GM12864 (cell line): Measurements from ENCODE around the gene DKKL1.
A peak's percentile ranks its signal among the peaks of the same experiment; 100 is the strongest.

Experiments used
- DNase-seq: peaks from one replicate; pipeline ENCODE4 v3.0.0-alpha.2; 2011; ENCODE audit warnings: low read depth
- H3K4me3 ChIP-seq: 2 replicates; pipeline ENCODE4 v1.5.1; 2011; ENCODE audit warnings: mild to moderate bottlenecking, low read depth, low read length, control low read depth
- TF ChIP-seq, protein P1 (sequence below): IDR thresholded peaks from 2 replicates; pipeline ENCODE4 v1.5.1; 2011; ENCODE audit warnings: low read depth, mild to moderate bottlenecking, moderate library complexity, low read length, control low read depth, inconsistent platforms; ENCODE audit errors: missing control alignments

Gene DKKL1

DNA sequence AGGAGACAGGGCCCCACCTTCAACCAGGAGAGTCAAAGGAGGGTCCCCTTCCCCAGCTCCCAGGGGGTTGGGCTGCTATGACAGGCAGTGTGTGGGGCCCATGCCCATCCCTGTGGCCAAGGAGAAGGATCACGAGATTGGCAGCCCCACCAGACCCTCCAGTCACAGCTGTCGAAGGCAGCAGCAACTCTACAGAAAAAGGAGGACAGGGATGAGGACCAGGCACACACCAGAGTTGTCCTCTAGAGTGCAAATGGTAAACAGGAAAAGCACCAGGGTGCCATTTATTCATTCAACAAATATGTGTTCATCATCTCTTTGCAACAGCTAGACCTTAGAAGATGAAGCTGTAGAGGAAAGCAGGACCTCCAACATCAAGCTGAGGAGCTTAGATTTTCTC, 55.5 kb downstream of the DKKL1 start:
- DNase-seq, result no peak
- TF ChIP-seq, protein P1, sequence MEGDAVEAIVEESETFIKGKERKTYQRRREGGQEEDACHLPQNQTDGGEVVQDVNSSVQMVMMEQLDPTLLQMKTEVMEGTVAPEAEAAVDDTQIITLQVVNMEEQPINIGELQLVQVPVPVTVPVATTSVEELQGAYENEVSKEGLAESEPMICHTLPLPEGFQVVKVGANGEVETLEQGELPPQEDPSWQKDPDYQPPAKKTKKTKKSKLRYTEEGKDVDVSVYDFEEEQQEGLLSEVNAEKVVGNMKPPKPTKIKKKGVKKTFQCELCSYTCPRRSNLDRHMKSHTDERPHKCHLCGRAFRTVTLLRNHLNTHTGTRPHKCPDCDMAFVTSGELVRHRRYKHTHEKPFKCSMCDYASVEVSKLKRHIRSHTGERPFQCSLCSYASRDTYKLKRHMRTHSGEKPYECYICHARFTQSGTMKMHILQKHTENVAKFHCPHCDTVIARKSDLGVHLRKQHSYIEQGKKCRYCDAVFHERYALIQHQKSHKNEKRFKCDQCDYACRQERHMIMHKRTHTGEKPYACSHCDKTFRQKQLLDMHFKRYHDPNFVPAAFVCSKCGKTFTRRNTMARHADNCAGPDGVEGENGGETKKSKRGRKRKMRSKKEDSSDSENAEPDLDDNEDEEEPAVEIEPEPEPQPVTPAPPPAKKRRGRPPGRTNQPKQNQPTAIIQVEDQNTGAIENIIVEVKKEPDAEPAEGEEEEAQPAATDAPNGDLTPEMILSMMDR, result no peak
- no peak overlapping the region for H3K4me3 ChIP-seq

DNA sequence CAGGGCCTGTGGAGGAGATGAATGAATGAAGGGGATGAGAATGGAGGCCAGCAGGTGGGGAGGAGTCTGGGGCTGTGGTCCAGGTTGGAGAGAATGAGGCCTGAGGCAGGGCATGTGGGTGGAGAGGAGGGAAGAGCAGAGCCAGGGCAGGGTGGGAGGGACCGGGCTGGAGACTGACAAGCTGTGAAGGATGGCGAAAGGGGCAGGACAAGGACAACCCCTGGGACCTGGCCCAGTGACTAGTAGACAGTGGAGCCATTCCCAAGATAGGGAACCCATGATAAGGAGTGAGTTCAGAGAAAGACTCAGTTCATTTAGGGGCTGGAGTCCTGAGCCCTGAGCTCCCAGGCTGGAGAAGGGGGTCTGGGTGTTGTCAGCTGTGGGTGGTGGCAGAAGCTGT, 56.5 kb downstream of the DKKL1 start:
- DNase-seq, result no peak
- TF ChIP-seq, protein P1, result no peak
- H3K4me3 ChIP-seq, result no peak overlapping the region

DNA sequence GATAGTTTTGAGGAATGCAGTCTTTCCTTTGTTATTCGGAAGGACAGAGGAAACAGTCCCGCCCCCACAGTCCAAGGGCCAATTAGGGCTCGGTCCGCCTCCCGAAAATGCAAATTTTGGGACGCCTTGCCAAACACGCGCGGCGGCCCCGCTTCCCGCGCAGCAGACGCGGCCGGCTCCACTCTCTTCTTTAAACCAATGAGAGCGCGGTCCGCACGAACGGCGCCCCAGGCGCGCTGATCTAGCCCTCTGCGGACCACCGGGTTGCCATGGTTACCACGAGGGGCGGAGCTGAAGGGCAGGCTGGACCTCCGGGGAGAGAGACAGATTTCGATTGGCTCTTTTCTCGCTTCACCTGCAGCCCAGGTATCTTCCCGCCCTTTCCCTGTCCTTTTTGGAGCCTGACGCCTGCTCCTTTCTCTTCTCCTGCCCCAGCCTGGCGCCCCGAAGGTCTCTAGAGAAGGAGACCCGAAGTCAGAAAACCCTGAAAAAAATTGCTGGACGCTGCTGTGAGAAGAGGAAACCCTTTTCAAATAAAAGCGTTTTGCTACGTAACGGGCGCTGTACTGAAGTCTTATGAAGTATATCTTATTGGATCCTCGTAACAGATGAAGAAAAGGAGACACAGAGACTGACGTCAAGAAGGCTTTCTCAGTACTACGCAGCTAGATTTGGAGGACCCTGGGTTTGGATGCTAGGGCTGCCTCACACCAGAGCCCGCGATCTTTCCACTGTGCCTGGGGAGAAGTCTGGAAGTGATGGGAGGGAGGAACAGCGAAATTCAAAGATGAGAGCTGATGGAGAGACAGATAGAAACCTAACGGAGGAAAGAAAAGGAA, 57.6 kb downstream of the DKKL1 start:
- H3K4me3 ChIP-seq, result no peak overlapping the region; the same call in 1 of the 2 replicates
- TF ChIP-seq, protein P1, result no peak
- DNase-seq, result no peak

DNA sequence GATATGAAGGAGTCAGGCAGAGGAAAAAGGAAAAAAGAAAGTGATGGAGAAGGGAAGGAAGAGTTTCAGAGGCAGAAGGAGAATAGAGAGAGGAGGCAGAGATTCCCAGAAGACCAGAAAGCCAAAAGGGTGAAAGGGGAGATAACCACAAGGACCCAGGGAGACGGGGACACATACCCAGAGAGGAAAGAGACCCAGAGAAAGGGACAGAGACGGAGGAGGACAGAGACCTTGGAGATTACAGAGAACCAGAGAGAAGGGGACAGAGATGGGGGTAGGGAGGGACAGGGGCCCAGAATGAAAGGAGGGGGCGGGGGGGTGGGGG, 58.2 kb downstream of the DKKL1 start:
- TF ChIP-seq, protein P1, result no peak
- DNase-seq, result no peak
- H3K4me3 ChIP-seq, result no peak overlapping the region

DNA sequence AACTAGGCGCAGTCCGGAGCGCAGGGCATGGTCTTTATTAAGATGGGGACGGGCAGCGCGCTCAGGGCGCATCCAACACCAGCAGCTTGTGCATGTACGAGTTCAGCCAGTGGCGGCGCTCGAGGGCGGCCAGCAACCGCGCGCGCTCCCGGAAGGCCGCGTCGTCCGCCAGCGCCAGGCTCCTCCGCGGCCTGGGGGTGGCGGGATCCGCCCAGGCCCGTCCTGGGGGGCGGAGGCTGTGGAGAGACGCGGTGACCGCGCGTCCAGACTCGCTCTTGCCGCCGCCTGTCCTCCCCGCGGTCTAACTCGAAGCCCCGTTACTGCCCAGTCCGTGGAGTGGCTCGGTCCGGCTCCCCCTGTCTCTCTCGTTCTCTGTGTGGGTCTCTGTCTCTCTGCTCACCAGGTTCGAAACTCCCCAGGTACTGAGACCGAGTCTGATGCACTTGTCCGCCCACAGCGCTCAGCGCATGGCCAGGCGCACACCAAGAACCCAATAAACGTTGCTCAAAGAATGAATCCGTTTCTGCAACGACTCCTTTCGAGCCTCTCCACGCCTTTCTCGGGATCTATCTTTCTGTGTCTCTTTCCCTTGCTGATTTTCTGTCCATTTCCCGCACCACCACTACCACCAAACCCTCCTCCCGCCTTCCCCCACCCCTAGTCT, 58.9 kb downstream of the DKKL1 start:
- no peak overlapping the region for H3K4me3 ChIP-seq
- TF ChIP-seq, protein P1, result peak; percentile 38
- DNase-seq, result no peak

DNA sequence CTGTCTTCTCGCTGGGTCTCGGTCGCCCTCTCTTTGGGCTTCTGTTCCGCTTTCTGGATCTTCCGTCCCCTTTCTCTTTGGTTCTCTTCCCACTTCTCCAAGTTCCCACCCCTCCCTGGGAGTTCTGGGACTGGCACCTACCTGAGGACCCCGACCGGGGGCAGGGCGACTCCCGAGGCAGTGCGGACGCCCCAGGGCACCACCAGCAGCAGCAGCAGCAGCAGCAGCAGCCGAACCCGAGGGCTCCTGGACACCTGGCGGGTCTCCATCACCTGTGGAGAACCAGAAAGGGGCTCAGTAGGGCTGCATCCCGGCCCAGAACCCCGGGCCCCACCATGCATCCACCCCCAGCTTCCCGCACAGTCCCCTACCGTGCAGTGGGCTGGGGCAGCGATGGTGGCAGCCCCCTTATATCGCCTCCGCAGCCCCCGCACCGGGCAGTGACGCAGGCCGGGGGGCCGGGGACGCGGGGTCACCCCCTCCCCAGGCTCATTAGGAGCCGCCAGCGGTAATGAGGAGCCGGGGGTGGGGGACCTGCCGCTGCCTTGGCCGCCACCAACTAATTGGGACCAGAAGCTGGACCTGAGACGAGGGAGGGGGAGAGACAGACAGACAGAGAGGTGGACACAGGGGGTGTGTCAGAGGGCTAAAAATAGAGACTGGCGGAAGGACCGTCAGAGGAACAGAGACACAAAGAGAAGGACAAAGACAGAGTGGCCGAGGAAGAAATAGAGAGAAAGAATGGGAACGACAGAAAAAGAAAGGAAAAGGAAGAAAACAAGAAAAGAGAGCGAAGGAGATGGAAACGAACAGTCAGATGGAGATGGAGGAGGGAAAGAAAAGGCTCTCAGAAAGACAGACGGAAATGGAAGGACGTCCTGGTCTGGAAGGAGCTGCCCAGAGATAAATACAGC, 59.7 kb downstream of the DKKL1 start, which contains the start of gene PTH2:
PTH2 (minus strand) TSS at position 371 of the 914 bp plus-strand sequence; CDS start at position 269, 102 bp downstream.
- DNase-seq, result no peak
- TF ChIP-seq, protein P1, result no peak
- no peak within 1 kb of the TSS for H3K4me3 ChIP-seq
